ENCODE results near the gene PRDM16.
"Not testable (repeated sequence)": the region's sequence is repeated elsewhere in the genome, so short reads cannot be mapped to it uniquely, and the experiment has no call there.

- TF ChIP-seq, protein P1, sequence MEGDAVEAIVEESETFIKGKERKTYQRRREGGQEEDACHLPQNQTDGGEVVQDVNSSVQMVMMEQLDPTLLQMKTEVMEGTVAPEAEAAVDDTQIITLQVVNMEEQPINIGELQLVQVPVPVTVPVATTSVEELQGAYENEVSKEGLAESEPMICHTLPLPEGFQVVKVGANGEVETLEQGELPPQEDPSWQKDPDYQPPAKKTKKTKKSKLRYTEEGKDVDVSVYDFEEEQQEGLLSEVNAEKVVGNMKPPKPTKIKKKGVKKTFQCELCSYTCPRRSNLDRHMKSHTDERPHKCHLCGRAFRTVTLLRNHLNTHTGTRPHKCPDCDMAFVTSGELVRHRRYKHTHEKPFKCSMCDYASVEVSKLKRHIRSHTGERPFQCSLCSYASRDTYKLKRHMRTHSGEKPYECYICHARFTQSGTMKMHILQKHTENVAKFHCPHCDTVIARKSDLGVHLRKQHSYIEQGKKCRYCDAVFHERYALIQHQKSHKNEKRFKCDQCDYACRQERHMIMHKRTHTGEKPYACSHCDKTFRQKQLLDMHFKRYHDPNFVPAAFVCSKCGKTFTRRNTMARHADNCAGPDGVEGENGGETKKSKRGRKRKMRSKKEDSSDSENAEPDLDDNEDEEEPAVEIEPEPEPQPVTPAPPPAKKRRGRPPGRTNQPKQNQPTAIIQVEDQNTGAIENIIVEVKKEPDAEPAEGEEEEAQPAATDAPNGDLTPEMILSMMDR (IDR thresholded peaks at IDR 0.05), result not testable (repeated sequence)
- TF ChIP-seq POLR2A (IDR thresholded peaks at IDR 0.05), result not testable (repeated sequence)
These were observed 218.1 kb downstream of the PRDM16 start for GRCh38 chr1:3287095-3287494.

Measured in uterus (tissue), 2 donors.